ENCODE results near the gene PRICKLE3.
"Not testable (repeated sequence)": the region's sequence is repeated elsewhere in the genome, so short reads cannot be mapped to it uniquely, and the experiment has no call there.

Gene PRICKLE3

GRCh38 chrX:49139713-49140112, 46.5 kb downstream of the PRICKLE3 start:
- no peak for DNase-seq (ENCODE audit: extremely low read depth, low read depth)
- TF ChIP-seq, protein P1, sequence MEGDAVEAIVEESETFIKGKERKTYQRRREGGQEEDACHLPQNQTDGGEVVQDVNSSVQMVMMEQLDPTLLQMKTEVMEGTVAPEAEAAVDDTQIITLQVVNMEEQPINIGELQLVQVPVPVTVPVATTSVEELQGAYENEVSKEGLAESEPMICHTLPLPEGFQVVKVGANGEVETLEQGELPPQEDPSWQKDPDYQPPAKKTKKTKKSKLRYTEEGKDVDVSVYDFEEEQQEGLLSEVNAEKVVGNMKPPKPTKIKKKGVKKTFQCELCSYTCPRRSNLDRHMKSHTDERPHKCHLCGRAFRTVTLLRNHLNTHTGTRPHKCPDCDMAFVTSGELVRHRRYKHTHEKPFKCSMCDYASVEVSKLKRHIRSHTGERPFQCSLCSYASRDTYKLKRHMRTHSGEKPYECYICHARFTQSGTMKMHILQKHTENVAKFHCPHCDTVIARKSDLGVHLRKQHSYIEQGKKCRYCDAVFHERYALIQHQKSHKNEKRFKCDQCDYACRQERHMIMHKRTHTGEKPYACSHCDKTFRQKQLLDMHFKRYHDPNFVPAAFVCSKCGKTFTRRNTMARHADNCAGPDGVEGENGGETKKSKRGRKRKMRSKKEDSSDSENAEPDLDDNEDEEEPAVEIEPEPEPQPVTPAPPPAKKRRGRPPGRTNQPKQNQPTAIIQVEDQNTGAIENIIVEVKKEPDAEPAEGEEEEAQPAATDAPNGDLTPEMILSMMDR (IDR thresholded peaks at IDR 0.05; ENCODE audit: low read depth, low read length, missing control alignments): no peak
- no peak overlapping the region for H3K4me3 ChIP-seq (replicated peaks; ENCODE audit: low read depth, low read length)

- no peak overlapping the region for H3K4me3 ChIP-seq (replicated peaks; ENCODE audit: low read depth, low read length)
- TF ChIP-seq, protein P1 (IDR thresholded peaks at IDR 0.05; ENCODE audit: low read depth, low read length, missing control alignments): no peak
- no peak for DNase-seq (ENCODE audit: extremely low read depth, low read depth)
Observed at GRCh38 chrX:49137492-49137891, 48.7 kb downstream of the PRICKLE3 start.

GRCh38 chrX:49133759-49134158, 52.4 kb downstream of the PRICKLE3 start:
- no peak for DNase-seq (ENCODE audit: extremely low read depth, low read depth)
- TF ChIP-seq, protein P1 (IDR thresholded peaks at IDR 0.05; ENCODE audit: low read depth, low read length, missing control alignments): no peak
- no peak overlapping the region for H3K4me3 ChIP-seq (replicated peaks; ENCODE audit: low read depth, low read length)

DNA sequence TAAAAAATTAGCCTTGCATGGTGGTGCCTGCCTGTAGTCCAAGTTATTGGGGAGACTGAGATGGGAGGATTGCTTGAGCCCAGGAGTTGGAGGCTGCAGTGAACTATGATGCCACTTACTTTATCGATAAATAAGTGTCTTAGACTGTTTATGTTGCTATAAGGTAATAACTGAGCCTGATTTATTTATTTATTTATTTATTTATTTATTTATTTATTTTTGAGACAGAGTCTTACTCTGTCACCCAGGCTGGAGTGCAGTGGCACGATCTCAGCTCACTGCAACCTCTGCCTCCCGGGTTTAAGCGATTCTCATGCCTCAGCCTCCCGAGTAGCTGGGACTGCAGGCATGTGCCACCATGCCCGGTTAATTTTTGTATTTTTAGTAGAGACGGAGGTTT, 53.9 kb downstream of the PRICKLE3 start:
- DNase-seq (ENCODE audit: extremely low read depth, low read depth); H3K4me3 ChIP-seq (replicated peaks; ENCODE audit: low read depth, low read length): not testable (repeated sequence)

DNA sequence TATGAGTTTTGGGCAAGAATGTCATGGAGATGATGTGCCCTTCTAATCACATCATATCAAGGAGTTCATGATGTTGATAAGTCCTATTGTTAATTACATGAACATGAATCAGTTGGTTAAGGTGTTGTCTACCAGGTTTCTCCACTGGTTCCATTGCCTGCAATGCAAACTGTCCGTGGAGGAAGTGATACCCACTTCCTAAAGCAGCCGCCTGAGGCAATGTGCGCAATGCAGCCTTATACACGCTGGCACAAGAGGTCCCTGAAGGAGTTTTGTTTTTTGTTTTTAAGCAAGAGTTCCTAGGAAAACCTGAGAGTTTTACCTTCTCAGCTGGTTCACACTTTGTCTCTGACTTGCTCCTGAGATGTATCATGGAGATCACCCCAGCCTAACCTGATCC, 56.7 kb downstream of the PRICKLE3 start:
- no peak overlapping the region for H3K4me3 ChIP-seq (replicated peaks; ENCODE audit: low read depth, low read length)
- TF ChIP-seq, protein P1 (IDR thresholded peaks at IDR 0.05; ENCODE audit: low read depth, low read length, missing control alignments): no peak
- no peak for DNase-seq (ENCODE audit: extremely low read depth, low read depth)

DNA sequence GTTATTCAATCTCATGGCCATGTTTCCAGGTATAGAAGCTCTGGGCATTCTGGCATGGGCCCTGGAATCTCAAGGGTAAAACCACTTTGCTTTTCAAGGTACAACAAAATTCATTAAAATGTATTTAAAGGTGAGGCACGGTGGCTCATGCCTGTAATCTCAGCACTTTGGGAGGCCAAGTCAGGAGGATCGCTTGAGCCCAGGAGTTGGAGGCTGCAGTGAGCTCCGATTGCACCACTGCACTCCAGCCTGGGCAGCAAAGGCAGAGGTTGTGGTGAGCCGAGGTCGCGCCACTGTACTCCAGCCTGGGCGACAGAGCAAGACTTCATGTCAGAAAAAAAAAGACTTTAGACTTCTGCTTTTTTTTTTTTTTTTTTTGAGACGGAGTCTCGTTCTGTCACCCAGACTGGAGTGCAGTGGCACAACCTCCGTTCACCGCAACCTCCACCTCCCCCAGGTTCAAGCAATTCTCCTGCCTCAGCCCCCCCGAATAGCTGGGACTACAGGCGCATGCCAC, 58.4 kb downstream of the PRICKLE3 start:
- not testable (repeated sequence) for DNase-seq (ENCODE audit: extremely low read depth, low read depth); H3K4me3 ChIP-seq (replicated peaks; ENCODE audit: low read depth, low read length)

All from HFF-Myc (cell line).